ENCODE results near the gene TBC1D5. TPM values are rescaled to one million over a fixed set of nuclear protein-coding genes. Genes with fewer than 3 reads are reported as not detected.
A peak's percentile ranks its signal among the peaks of the same experiment; 100 is the strongest.
"Not testable (repeated sequence)": the region's sequence is repeated elsewhere in the genome, so short reads cannot be mapped to it uniquely, and the experiment has no call there.

The TBC1D5 gene
- total RNA-seq, 1 experiment from 2014 or later: 181 TPM

- Histone ChIP-seq H3K36me3 (ENCODE audit: insufficient read depth, low read length) (peaks cover 9% of the 10 kb centered on the region; the same call in 1 of the 2 replicates), H3K9ac (ENCODE audit: low read length) (no peak overlapping the region), H3K4me1 (ENCODE audit: low read length) (no peaks in the 10 kb centered on the region), H3K27ac (ENCODE audit: low read length) (no peak overlapping the region), H3K9me2 (replicated peaks; ENCODE audit: insufficient read depth, low read length) (no peaks in the 10 kb centered on the region), H3K4me3 (ENCODE audit: low read length) (no peak overlapping the region), H3K27me3 (ENCODE audit: low read length) (no peaks in the 10 kb centered on the region), H3K79me2 (ENCODE audit: low read length) (peaks cover 81% of the 10 kb centered on the region), H2AFZ (ENCODE audit: low read length) (no peak overlapping the region), H3K4me2 (ENCODE audit: low read depth, low read length, poor library complexity, severe bottlenecking) (no peak overlapping the region), H4K20me1 (ENCODE audit: insufficient read depth, low read depth, low read length) (no peaks in the 10 kb centered on the region), H3K9me3 (ENCODE audit: low read length) (no peaks in the 10 kb centered on the region)
- no peak for DNase-seq
Measured at GRCh38 chr3:17672506-17672905, 69.9 kb downstream of the TBC1D5 start.

GRCh38 chr3:17670749-17671148 lies 71.7 kb downstream of the TBC1D5 start:
- peaks cover 9% of the 10 kb centered on the region; the same call in 1 of the 2 replicates for H3K36me3 ChIP-seq (ENCODE audit: insufficient read depth, low read length)
- no peak overlapping the region for H3K4me2 ChIP-seq (ENCODE audit: low read depth, low read length, poor library complexity, severe bottlenecking)
- H2AFZ ChIP-seq (ENCODE audit: low read length): no peak overlapping the region
- H3K9ac ChIP-seq (ENCODE audit: low read length): no peak overlapping the region
- DNase-seq: no peak
- no peak overlapping the region for H3K4me3 ChIP-seq (ENCODE audit: low read length)
- no peaks in the 10 kb centered on the region for H4K20me1 ChIP-seq (ENCODE audit: insufficient read depth, low read depth, low read length)
- H3K79me2 ChIP-seq (ENCODE audit: low read length): peaks cover 92% of the 10 kb centered on the region
- no peaks in the 10 kb centered on the region for H3K27me3 ChIP-seq (ENCODE audit: low read length)
- H3K4me1 ChIP-seq (ENCODE audit: low read length): peaks cover 8% of the 10 kb centered on the region
- H3K9me3 ChIP-seq (ENCODE audit: low read length): no peaks in the 10 kb centered on the region
- H3K9me2 ChIP-seq (replicated peaks; ENCODE audit: insufficient read depth, low read length): no peaks in the 10 kb centered on the region
- H3K27ac ChIP-seq (ENCODE audit: low read length): no peak overlapping the region

DNA sequence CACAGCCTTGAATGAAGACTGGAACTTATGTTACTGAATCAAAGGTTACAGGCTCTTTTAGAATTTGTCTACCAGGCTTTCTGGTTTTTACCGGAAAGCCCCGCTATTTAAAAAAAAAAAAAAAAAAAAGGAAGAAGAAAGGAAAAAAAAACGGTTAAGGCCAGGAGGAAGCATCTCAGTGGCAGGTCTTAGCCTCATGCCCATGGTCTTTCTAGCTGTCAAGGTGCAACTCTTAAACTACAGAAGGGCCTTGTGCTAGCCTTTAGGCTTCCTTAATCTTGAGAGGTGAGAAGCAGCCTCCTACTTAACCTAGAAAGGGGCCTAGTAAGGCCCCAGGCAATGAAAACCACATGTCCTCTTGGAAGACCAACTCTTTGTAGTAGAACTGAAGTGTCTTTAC lies 77.5 kb downstream of the TBC1D5 start:
- H3K27ac ChIP-seq (ENCODE audit: low read length): peak overlapping the region; percentile 3; the same call in 1 of the 2 replicates
- H3K9me3 ChIP-seq (ENCODE audit: low read length): no peaks in the 10 kb centered on the region
- no peak overlapping the region for H3K4me2 ChIP-seq (ENCODE audit: low read depth, low read length, poor library complexity, severe bottlenecking)
- DNase-seq: no peak
- peaks cover 88% of the 10 kb centered on the region for H3K79me2 ChIP-seq (ENCODE audit: low read length)
- no peak overlapping the region for H3K9ac ChIP-seq (ENCODE audit: low read length)
- no peaks in the 10 kb centered on the region for H3K9me2 ChIP-seq (replicated peaks; ENCODE audit: insufficient read depth, low read length)
- no peaks in the 10 kb centered on the region for H4K20me1 ChIP-seq (ENCODE audit: insufficient read depth, low read depth, low read length)
- H3K4me3 ChIP-seq (ENCODE audit: low read length): no peak overlapping the region
- no peaks in the 10 kb centered on the region for H3K36me3 ChIP-seq (ENCODE audit: insufficient read depth, low read length)
- no peaks in the 10 kb centered on the region for H3K27me3 ChIP-seq (ENCODE audit: low read length)
- H2AFZ ChIP-seq (ENCODE audit: low read length): no peak overlapping the region
- H3K4me1 ChIP-seq (ENCODE audit: low read length): peaks cover 38% of the 10 kb centered on the region

GRCh38 chr3:17656264-17656663 lies 86.2 kb downstream of the TBC1D5 start:
- Histone ChIP-seq H3K79me2 (ENCODE audit: low read length) (peaks cover 86% of the 10 kb centered on the region), H3K27me3 (ENCODE audit: low read length) (no peaks in the 10 kb centered on the region), H3K4me1 (ENCODE audit: low read length) (peaks cover 14% of the 10 kb centered on the region; the same call in 1 of the 2 replicates), H3K4me2 (ENCODE audit: low read depth, low read length, poor library complexity, severe bottlenecking) (no peak overlapping the region), H3K4me3 (ENCODE audit: low read length) (no peak overlapping the region), H4K20me1 (ENCODE audit: insufficient read depth, low read depth, low read length) (no peaks in the 10 kb centered on the region), H3K27ac (ENCODE audit: low read length) (no peak overlapping the region), H2AFZ (ENCODE audit: low read length) (no peak overlapping the region), H3K36me3 (ENCODE audit: insufficient read depth, low read length) (no peaks in the 10 kb centered on the region), H3K9ac (ENCODE audit: low read length) (no peak overlapping the region), H3K9me3 (ENCODE audit: low read length) (no peaks in the 10 kb centered on the region), H3K9me2 (replicated peaks; ENCODE audit: insufficient read depth, low read length) (no peaks in the 10 kb centered on the region)
- DNase-seq: no peak

DNA sequence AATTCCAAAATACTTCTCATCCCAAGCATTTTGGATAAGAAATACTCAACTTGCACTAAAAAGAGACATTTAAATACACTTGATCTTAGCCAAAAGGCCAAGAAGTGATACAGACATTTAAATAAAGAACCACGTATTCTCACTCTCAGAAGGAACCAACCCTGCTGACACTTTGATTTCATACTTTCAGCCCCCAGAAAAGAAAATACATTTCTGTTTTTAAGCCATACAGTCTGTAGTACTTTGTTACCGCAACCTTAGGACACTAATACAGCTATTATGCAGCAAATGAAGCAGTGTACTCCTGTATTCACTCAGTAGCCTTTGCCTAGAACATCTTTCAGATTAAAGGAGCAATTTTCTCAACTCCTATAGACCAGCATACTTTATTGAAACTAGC lies 86.7 kb downstream of the TBC1D5 start:
- Histone ChIP-seq H3K27me3 (ENCODE audit: low read length) (no peaks in the 10 kb centered on the region), H3K9me2 (replicated peaks; ENCODE audit: insufficient read depth, low read length) (no peaks in the 10 kb centered on the region), H4K20me1 (ENCODE audit: insufficient read depth, low read depth, low read length) (no peaks in the 10 kb centered on the region), H3K9ac (ENCODE audit: low read length) (no peak overlapping the region), H3K4me3 (ENCODE audit: low read length) (no peak overlapping the region), H3K79me2 (ENCODE audit: low read length) (peaks cover 87% of the 10 kb centered on the region), H3K36me3 (ENCODE audit: insufficient read depth, low read length) (no peaks in the 10 kb centered on the region), H3K4me2 (ENCODE audit: low read depth, low read length, poor library complexity, severe bottlenecking) (no peak overlapping the region), H2AFZ (ENCODE audit: low read length) (no peak overlapping the region), H3K27ac (ENCODE audit: low read length) (no peak overlapping the region), H3K9me3 (ENCODE audit: low read length) (no peaks in the 10 kb centered on the region), H3K4me1 (ENCODE audit: low read length) (peaks cover 14% of the 10 kb centered on the region; the same call in 1 of the 2 replicates)
- no peak for DNase-seq

GRCh38 chr3:17649748-17650147 lies 92.7 kb downstream of the TBC1D5 start:
- not testable (repeated sequence) for H3K9ac ChIP-seq (ENCODE audit: low read length); H3K4me2 ChIP-seq (ENCODE audit: low read depth, low read length, poor library complexity, severe bottlenecking); H2AFZ ChIP-seq (ENCODE audit: low read length); H3K4me3 ChIP-seq (ENCODE audit: low read length); H3K27me3 ChIP-seq (ENCODE audit: low read length); H3K27ac ChIP-seq (ENCODE audit: low read length); H3K9me2 ChIP-seq (replicated peaks; ENCODE audit: insufficient read depth, low read length); H3K9me3 ChIP-seq (ENCODE audit: low read length); H3K36me3 ChIP-seq (ENCODE audit: insufficient read depth, low read length); DNase-seq; H4K20me1 ChIP-seq (ENCODE audit: insufficient read depth, low read depth, low read length)
- Histone ChIP-seq H3K79me2 (ENCODE audit: low read length) (peaks cover 84% of the 10 kb centered on the region), H3K4me1 (ENCODE audit: low read length) (peaks cover 28% of the 10 kb centered on the region)

DNA sequence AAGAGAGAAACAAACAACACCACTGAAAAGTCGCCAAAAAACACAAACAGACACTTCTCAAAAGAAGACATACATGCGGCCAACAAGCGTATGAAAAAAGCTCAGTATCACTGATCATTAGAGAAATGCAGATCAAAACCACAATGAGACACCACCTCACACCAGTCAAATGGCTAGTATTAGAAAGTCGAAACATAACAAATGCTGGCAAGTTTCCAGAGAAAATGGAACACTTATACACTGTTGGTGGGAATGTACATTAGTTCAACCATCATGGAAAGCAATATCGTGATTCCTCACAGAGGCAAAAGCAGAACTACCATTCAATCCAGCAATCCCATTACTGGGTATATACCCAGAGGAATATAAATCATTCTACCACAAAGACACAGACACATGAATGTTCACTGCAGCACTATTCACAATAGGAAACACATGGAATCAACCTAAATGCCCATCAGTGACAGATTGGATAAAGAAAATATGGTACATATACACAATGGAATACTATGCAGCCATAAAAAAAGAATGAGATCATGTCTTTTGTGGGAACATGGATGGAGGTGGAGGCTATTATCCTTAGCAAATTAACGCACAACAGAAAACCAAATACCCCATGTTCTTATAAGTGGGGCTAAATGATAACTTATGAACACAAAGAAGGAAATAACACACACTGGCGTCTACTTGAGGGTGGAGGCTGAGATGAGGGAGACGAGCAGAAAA lies 93.6 kb downstream of the TBC1D5 start:
- not testable (repeated sequence) for H3K9me2 ChIP-seq (replicated peaks; ENCODE audit: insufficient read depth, low read length); H3K9me3 ChIP-seq (ENCODE audit: low read length); H3K4me3 ChIP-seq (ENCODE audit: low read length); H3K27me3 ChIP-seq (ENCODE audit: low read length); H3K4me2 ChIP-seq (ENCODE audit: low read depth, low read length, poor library complexity, severe bottlenecking); H4K20me1 ChIP-seq (ENCODE audit: insufficient read depth, low read depth, low read length); H2AFZ ChIP-seq (ENCODE audit: low read length); H3K36me3 ChIP-seq (ENCODE audit: insufficient read depth, low read length); H3K27ac ChIP-seq (ENCODE audit: low read length); H3K9ac ChIP-seq (ENCODE audit: low read length); DNase-seq
- H3K79me2 ChIP-seq (ENCODE audit: low read length): peaks cover 88% of the 10 kb centered on the region
- peaks cover 24% of the 10 kb centered on the region for H3K4me1 ChIP-seq (ENCODE audit: low read length)

DNA sequence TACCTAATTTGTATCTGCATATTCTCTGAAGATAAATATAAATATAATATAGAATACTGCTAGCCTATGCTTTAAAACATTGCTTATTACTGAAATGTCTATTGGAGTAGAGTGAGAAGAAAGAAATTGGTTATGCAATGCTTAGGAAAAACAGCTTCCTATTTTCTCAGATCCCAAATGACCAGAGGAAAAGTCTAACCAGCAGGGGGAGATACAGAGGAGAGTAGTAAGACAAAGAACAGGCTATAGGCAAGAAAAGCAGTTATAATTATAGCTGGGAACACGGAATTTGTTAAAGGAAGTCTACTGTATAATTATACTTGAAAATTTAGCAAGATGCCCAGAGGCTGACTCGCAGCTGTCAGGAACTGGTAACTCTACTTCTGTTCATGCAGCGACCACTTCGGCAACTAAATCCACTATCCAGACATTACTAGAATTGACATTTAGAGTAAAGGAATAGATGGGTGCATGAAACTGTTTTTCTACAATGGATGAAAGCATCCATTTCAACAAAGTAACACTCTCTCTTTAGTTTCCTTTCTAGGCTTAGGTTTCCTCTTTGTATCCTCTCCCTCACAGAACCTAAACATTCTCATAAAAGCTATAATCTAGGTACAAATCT lies 97.2 kb downstream of the TBC1D5 start:
- DNase-seq: peak; percentile 70
- Histone ChIP-seq H3K4me2 (ENCODE audit: low read depth, low read length, poor library complexity, severe bottlenecking) (peak overlapping the region; percentile 34), H3K4me1 (ENCODE audit: low read length) (peaks cover 41% of the 10 kb centered on the region), H3K4me3 (ENCODE audit: low read length) (no peak overlapping the region), H3K9ac (ENCODE audit: low read length) (no peak overlapping the region), H3K36me3 (ENCODE audit: insufficient read depth, low read length) (no peaks in the 10 kb centered on the region), H3K9me3 (ENCODE audit: low read length) (no peaks in the 10 kb centered on the region), H2AFZ (ENCODE audit: low read length) (no peak overlapping the region), H3K27me3 (ENCODE audit: low read length) (no peaks in the 10 kb centered on the region), H3K27ac (ENCODE audit: low read length) (0 out of 2 replicates have a peak overlapping the region, but pooled peaks have one; percentile 18), H3K9me2 (replicated peaks; ENCODE audit: insufficient read depth, low read length) (no peaks in the 10 kb centered on the region), H3K79me2 (ENCODE audit: low read length) (peaks cover 89% of the 10 kb centered on the region), H4K20me1 (ENCODE audit: insufficient read depth, low read depth, low read length) (no peaks in the 10 kb centered on the region)
